Neural cell (in vitro differentiated cells): Measurements from ENCODE around the gene TYROBP. TPM values are rescaled to one million over a fixed set of nuclear protein-coding genes. Genes with fewer than 3 reads are reported as not detected.

Experiments used
- H2AFZ ChIP-seq: fragments of 200-600, 300-800 bp; sonication (generic), shearing (Covaris generic); 2 replicates; pipeline ENCODE4 v1.6.0; 2014; ENCODE audit warnings: low read depth, mild to moderate bottlenecking, antibody characterized with exemption, low read length, moderate library complexity
- H3F3A ChIP-seq: fragments of 200-600 bp; shearing (Covaris generic); 2 replicates; pipeline ENCODE4 v1.6.1; 2016; ENCODE audit warnings: mild to moderate bottlenecking, moderate library complexity, mixed read lengths, antibody characterized with exemption, low read length; ENCODE audit not compliant: insufficient read depth, poor library complexity, severe bottlenecking
- H3K27ac ChIP-seq: fragments of 200-600, 300-800 bp; sonication (generic), shearing (Covaris generic); 2 replicates; pipeline ENCODE4 v1.5.1; 2014; ENCODE audit warnings: mild to moderate bottlenecking, low read length, moderate library complexity
- H3K27me3 ChIP-seq: fragments of 300-800, 200-600 bp; sonication (generic), shearing (Covaris generic); 2 replicates; pipeline ENCODE4 v1.6.0; 2014; ENCODE audit warnings: mild to moderate bottlenecking, low read depth, low read length, moderate library complexity; ENCODE audit not compliant: insufficient read depth
- H3K36me3 ChIP-seq: fragments of 300-800, 200-600 bp; sonication (generic), shearing (Covaris generic); 2 replicates; pipeline ENCODE4 v1.5.1; 2014; ENCODE audit warnings: mild to moderate bottlenecking, antibody characterized with exemption, low read length, moderate library complexity; ENCODE audit not compliant: insufficient read depth
- H3K4me2 ChIP-seq: fragments of 300-800, 200-600 bp; sonication (generic), shearing (Covaris generic); 2 replicates; pipeline ENCODE4 v1.6.0; 2014; ENCODE audit warnings: mild to moderate bottlenecking, low read length
- H3K4me3 ChIP-seq: fragments of 300-800, 200-600 bp; sonication (generic), shearing (Covaris generic); 2 replicates; pipeline ENCODE4 v1.5.1; 2014; ENCODE audit warnings: mild to moderate bottlenecking, low read length, moderate library complexity
- H3K79me2 ChIP-seq: fragments of 200-600 bp; shearing (Covaris generic); replicated peaks from 2 replicates; pipeline ENCODE4 v1.6.0; 2014; ENCODE audit warnings: mild to moderate bottlenecking, low read length, moderate library complexity; ENCODE audit not compliant: insufficient read depth
- H3K9ac ChIP-seq: fragments of 300-800, 200-600 bp; sonication (generic), shearing (Covaris generic); 2 replicates; pipeline ENCODE4 v1.6.1; 2016; ENCODE audit warnings: mild to moderate bottlenecking, low read length, mixed read lengths
- H3K9me2 ChIP-seq: fragments of 200-600 bp; shearing (Covaris generic); 2 replicates; pipeline ENCODE4 v1.6.1; 2016; ENCODE audit warnings: mild to moderate bottlenecking, low read length, mixed read lengths; ENCODE audit not compliant: insufficient read depth
- H3K9me3 ChIP-seq: fragments of 200-600, 300-800 bp; sonication (generic), shearing (Covaris generic); 2 replicates; pipeline ENCODE4 v1.6.1; 2016; ENCODE audit warnings: mild to moderate bottlenecking, mixed run types, low read length, moderate library complexity, mixed read lengths
- H4K20me1 ChIP-seq: fragments of 200-600 bp; shearing (Covaris generic); 2 replicates; pipeline ENCODE4 v1.6.1; 2016; ENCODE audit warnings: mild to moderate bottlenecking, mixed run types; ENCODE audit not compliant: insufficient read depth
- CTCF ChIP-seq: fragments of 450-650 bp; IDR thresholded peaks from 2 replicates; pipeline ENCODE4 v1.5.1; 2014; ENCODE audit warnings: antibody characterized with exemption, mild to moderate bottlenecking, moderate library complexity; ENCODE audit not compliant: poor library complexity, severe bottlenecking
- EP300 ChIP-seq: fragments of 450-650 bp; conservative IDR thresholded peaks from 2 replicates; pipeline ENCODE4 v1.6.1; 2014; ENCODE audit warnings: antibody characterized with exemption, mild to moderate bottlenecking, moderate library complexity; ENCODE audit not compliant: poor library complexity, severe bottlenecking
- EZH2 ChIP-seq: fragments of 200-600, 300-800 bp; shearing (Covaris generic), sonication (generic); IDR thresholded peaks from 2 replicates; pipeline ENCODE4 v1.6.1; 2014; ENCODE audit warnings: antibody characterized with exemption, low read length, borderline replicate concordance, mild to moderate bottlenecking; ENCODE audit not compliant: insufficient read depth, poor library complexity, severe bottlenecking
- MXI1 ChIP-seq: fragments of 450-650 bp; conservative IDR thresholded peaks from 2 replicates; pipeline ENCODE4 v1.6.1; 2014; ENCODE audit warnings: antibody characterized with exemption, mild to moderate bottlenecking; ENCODE audit not compliant: poor library complexity, severe bottlenecking
- POLR2AphosphoS5 ChIP-seq: IDR thresholded peaks from 2 replicates; pipeline ENCODE4 v1.6.1; 2012
- RAD21 ChIP-seq: fragments of 450-650 bp; conservative IDR thresholded peaks from 2 replicates; pipeline ENCODE4 v1.6.1; 2014; ENCODE audit warnings: antibody characterized with exemption, mild to moderate bottlenecking, moderate library complexity
- REST ChIP-seq: IDR thresholded peaks from 2 replicates; pipeline ENCODE4 v1.6.1; 2012; ENCODE audit warnings: borderline replicate concordance
- SMC3 ChIP-seq: fragments of 450-650 bp; conservative IDR thresholded peaks from 2 replicates; pipeline ENCODE4 v1.6.1; 2014; ENCODE audit warnings: antibody characterized with exemption, mild to moderate bottlenecking, moderate library complexity; ENCODE audit not compliant: poor library complexity
- TAF1 ChIP-seq: IDR thresholded peaks from 2 replicates; pipeline ENCODE4 v1.6.1; 2012; ENCODE audit warnings: low read depth
- polyA plus RNA-seq: library from polyadenylated mRNA; depleted of rRNA; stranded (reverse); fragments of >200 nt; gene quantifications from 2 replicates; pipeline ENCODE4 v1.2.3, GENCODE V29; 2014

TYROBP gene
- polyA plus RNA-seq, 1 donor from 2014 or later: not detected

- H3K79me2 ChIP-seq: no peaks in the 10 kb centered on the region
- H3K9me3 ChIP-seq: no peaks in the 10 kb centered on the region
- H3K9ac ChIP-seq: peak overlapping the region; percentile 30
- H3K9me2 ChIP-seq: no peaks in the 10 kb centered on the region
- H3K27ac ChIP-seq: peak overlapping the region; percentile 9
- peak overlapping the region; percentile 36 for H3K4me2 ChIP-seq
- H3F3A ChIP-seq: peaks cover 3% of the 10 kb centered on the region
- H3K27me3 ChIP-seq: no peaks in the 10 kb centered on the region
- H3K36me3 ChIP-seq: no peaks in the 10 kb centered on the region
- H3K4me3 ChIP-seq: peak overlapping the region; percentile 39
- no peaks in the 10 kb centered on the region for H4K20me1 ChIP-seq
- TF ChIP-seq RAD21 (peak; percentile 85), EZH2 (no peak), SMC3 (peak; percentile 82), CTCF (peak; percentile 81)
- no peak overlapping the region for H2AFZ ChIP-seq
Observed at GRCh38 chr19:35882114-35882832, 25.8 kb downstream of the TYROBP start.

GRCh38 chr19:35879770-35880317 lies 28.3 kb downstream of the TYROBP start:
- Histone ChIP-seq H4K20me1 (no peaks in the 10 kb centered on the region), H3K4me2 (no peak overlapping the region), H3K9me3 (no peaks in the 10 kb centered on the region), H3K4me3 (no peak overlapping the region), H3K27ac (no peak overlapping the region), H2AFZ (no peak overlapping the region), H3K9me2 (no peaks in the 10 kb centered on the region), H3K79me2 (no peaks in the 10 kb centered on the region), H3K27me3 (no peaks in the 10 kb centered on the region), H3K9ac (no peak overlapping the region), H3K36me3 (no peaks in the 10 kb centered on the region), H3F3A (peaks cover 3% of the 10 kb centered on the region)
- TF ChIP-seq REST (peak; percentile 86), POLR2AphosphoS5 (no peak)

- TF ChIP-seq SMC3 (no peak), RAD21 (no peak), EZH2 (no peak), CTCF (no peak), TAF1 (no peak), EP300 (no peak), POLR2AphosphoS5 (no peak), REST (no peak), MXI1 (no peak)
- H3K9me3 ChIP-seq: no peaks in the 10 kb centered on the region
- H3K9me2 ChIP-seq: no peaks in the 10 kb centered on the region
- no peak overlapping the region for H3K9ac ChIP-seq
- H4K20me1 ChIP-seq: no peaks in the 10 kb centered on the region
- no peak overlapping the region for H3K27ac ChIP-seq
- no peak overlapping the region for H3K4me2 ChIP-seq
- no peaks in the 10 kb centered on the region for H3K36me3 ChIP-seq
- no peaks in the 10 kb centered on the region for H3K79me2 ChIP-seq
- H3K27me3 ChIP-seq: no peaks in the 10 kb centered on the region
- H3K4me3 ChIP-seq: no peak overlapping the region
- no peak overlapping the region for H2AFZ ChIP-seq
- peaks cover 3% of the 10 kb centered on the region for H3F3A ChIP-seq
Observed at GRCh38 chr19:35879068-35879467, 29.0 kb downstream of the TYROBP start.
